Smooth muscle cell (in vitro differentiated cells): ENCODE results near the gene CFAP251. TPM values are rescaled to one million over a fixed set of nuclear protein-coding genes. Genes with fewer than 3 reads are reported as not detected.
A peak's percentile ranks its signal among the peaks of the same experiment; 100 is the strongest.

Source experiments
- DNase-seq: peaks from one replicate; lab custom pipeline; 2025; ENCODE audit not compliant: unreplicated experiment; lab: John Stamatoyannopoulos, UW
- H2AFZ ChIP-seq: fragments of 200-600 bp; sonication (generic); 2 replicates; pipeline ENCODE4 v1.6.0; 2016; ENCODE audit warnings: antibody characterized with exemption, low read depth, mild to moderate bottlenecking
- H3F3A ChIP-seq: fragments of 200-600 bp; sonication (generic); 2 replicates; pipeline ENCODE4 v1.6.0; 2017; ENCODE audit warnings: antibody characterized with exemption, low read depth
- H3K27ac ChIP-seq: fragments of 200-600 bp; sonication (generic); 2 replicates; pipeline ENCODE4 v1.5.1; 2016; ENCODE audit warnings: low read depth, mild to moderate bottlenecking
- H3K27me3 ChIP-seq: fragments of 200-600 bp; sonication (generic); 2 replicates; pipeline ENCODE4 v1.6.1; 2016; ENCODE audit warnings: low read depth, mild to moderate bottlenecking
- H3K36me3 ChIP-seq: fragments of 200-600 bp; sonication (generic); 2 replicates; pipeline ENCODE4 v1.5.1; 2016; ENCODE audit warnings: low read depth
- H3K4me1 ChIP-seq: fragments of 200-600 bp; sonication (generic); 2 replicates; pipeline ENCODE4 v1.5.1; 2016; ENCODE audit warnings: low read depth
- H3K4me2 ChIP-seq: fragments of 200-600 bp; sonication (generic); 2 replicates; pipeline ENCODE4 v1.6.0; 2016; ENCODE audit warnings: mild to moderate bottlenecking
- H3K4me3 ChIP-seq: fragments of 200-600 bp; sonication (generic); 2 replicates; pipeline ENCODE4 v1.5.1; 2016; ENCODE audit warnings: mild to moderate bottlenecking
- H3K79me2 ChIP-seq: fragments of 200-600 bp; sonication (generic); 2 replicates; pipeline ENCODE4 v1.6.0; 2016; ENCODE audit warnings: low read depth, mild to moderate bottlenecking
- H3K9ac ChIP-seq: fragments of 200-600 bp; sonication (generic); 2 replicates; pipeline ENCODE4 v1.6.0; 2016; ENCODE audit warnings: low read depth
- H3K9me3 ChIP-seq: fragments of 200-600 bp; sonication (generic); replicated peaks from 2 replicates; pipeline ENCODE4 v1.5.1; 2016; ENCODE audit warnings: low read depth
- H4K20me1 ChIP-seq: fragments of 200-600 bp; sonication (generic); 2 replicates; pipeline ENCODE4 v1.6.0; 2016; ENCODE audit warnings: low read depth
- CTCF ChIP-seq: fragments of 200-600 bp; sonication (generic); IDR thresholded peaks from 2 replicates; pipeline ENCODE4 v1.5.1; 2017; ENCODE audit warnings: borderline replicate concordance, mild to moderate bottlenecking, antibody characterized with exemption; ENCODE audit not compliant: insufficient read depth, poor library complexity, severe bottlenecking
- WGBS: methylation state at CpG from one replicate; pipeline ENCODE4 v1.1.7; 2016; ENCODE audit warnings: low lambda C conversion rate; 5-methylcytosine and 5-hydroxymethylcytosine counted together
- polyA plus RNA-seq: library from polyadenylated mRNA; unstranded; fragments of >200 nt; fragmentation: Nextera tagmentation; extraction: Ambion mirVana; gene quantifications from 2 replicates; pipeline ENCODE4 v1.2.1, GENCODE V29; 2016
- total RNA-seq: library from RNA; depleted of rRNA; stranded (reverse); fragments of >200 nt; gene quantifications from 2 replicates; pipeline ENCODE4 v1.2.3, GENCODE V29; 2014

CFAP251 gene
- total and polyA plus RNA-seq, 2 experiments from 2014 or later: 1.2 to 5.0 TPM

GRCh38 chr12:122022393-122023338 lies 104.3 kb downstream of the CFAP251 start:
- Histone ChIP-seq H4K20me1 (peaks cover 3% of the 10 kb centered on the region), H3K4me1 (peaks cover 9% of the 10 kb centered on the region), H3K9me3 (no peaks in the 10 kb centered on the region), H3K9ac (peak overlapping the region; percentile 18), H3K27ac (no peak overlapping the region), H3K27me3 (peaks cover 12% of the 10 kb centered on the region), H3F3A (peaks cover 8% of the 10 kb centered on the region), H2AFZ (peak overlapping the region; percentile 86), H3K36me3 (no peaks in the 10 kb centered on the region), H3K79me2 (no peaks in the 10 kb centered on the region), H3K4me2 (peak overlapping the region; percentile 88), H3K4me3 (peak overlapping the region; percentile 68)
- WGBS: under 1% methylated on average over 68 of the region's 124 CpGs
- TF ChIP-seq CTCF: no peak
- DNase-seq: peak; percentile 29

- peaks cover 9% of the 10 kb centered on the region for H3K4me1 ChIP-seq
- peak overlapping the region; percentile 86 for H2AFZ ChIP-seq
- no peaks in the 10 kb centered on the region for H3K9me3 ChIP-seq
- peak overlapping the region; percentile 68 for H3K4me3 ChIP-seq
- H3K27ac ChIP-seq: no peak overlapping the region
- H3K27me3 ChIP-seq: peaks cover 12% of the 10 kb centered on the region
- H3K4me2 ChIP-seq: peak overlapping the region; percentile 88
- no peaks in the 10 kb centered on the region for H3K79me2 ChIP-seq
- H3K9ac ChIP-seq: peak overlapping the region; percentile 18
- DNase-seq: peak; percentile 29
- no peak for TF ChIP-seq CTCF
- H3K36me3 ChIP-seq: no peaks in the 10 kb centered on the region
- WGBS: 25% methylated on average over 41 of the region's 43 CpGs
- H4K20me1 ChIP-seq: peaks cover 7% of the 10 kb centered on the region
- peaks cover 8% of the 10 kb centered on the region for H3F3A ChIP-seq
Measured at GRCh38 chr12:122023339-122024131, 105.1 kb downstream of the CFAP251 start.

GRCh38 chr12:122024132-122024785 lies 105.9 kb downstream of the CFAP251 start:
- H3K27me3 ChIP-seq: peaks cover 12% of the 10 kb centered on the region
- 95% methylated on average over 15 of the region's 16 CpGs for WGBS
- no peaks in the 10 kb centered on the region for H3K36me3 ChIP-seq
- H3K79me2 ChIP-seq: no peaks in the 10 kb centered on the region
- H3K4me3 ChIP-seq: peak overlapping the region; percentile 68
- H2AFZ ChIP-seq: no peak overlapping the region
- DNase-seq: no peak
- no peak for TF ChIP-seq CTCF
- no peak overlapping the region for H3K27ac ChIP-seq
- H3K4me2 ChIP-seq: peak overlapping the region; percentile 88
- peaks cover 7% of the 10 kb centered on the region for H4K20me1 ChIP-seq
- H3K9ac ChIP-seq: no peak overlapping the region
- H3K9me3 ChIP-seq: no peaks in the 10 kb centered on the region
- peaks cover 8% of the 10 kb centered on the region for H3F3A ChIP-seq
- peaks cover 9% of the 10 kb centered on the region for H3K4me1 ChIP-seq
